GM19438 (cell line): ENCODE results near the gene RAPGEF2.

Experiments
- ATAC-seq: cut with Tn5 transposase; IDR thresholded peaks from one replicate; pipeline ENCODE4 v1.9.1; 2021; ENCODE audit warnings: low read depth; ENCODE audit not compliant: unreplicated experiment

The RAPGEF2 gene

DNA sequence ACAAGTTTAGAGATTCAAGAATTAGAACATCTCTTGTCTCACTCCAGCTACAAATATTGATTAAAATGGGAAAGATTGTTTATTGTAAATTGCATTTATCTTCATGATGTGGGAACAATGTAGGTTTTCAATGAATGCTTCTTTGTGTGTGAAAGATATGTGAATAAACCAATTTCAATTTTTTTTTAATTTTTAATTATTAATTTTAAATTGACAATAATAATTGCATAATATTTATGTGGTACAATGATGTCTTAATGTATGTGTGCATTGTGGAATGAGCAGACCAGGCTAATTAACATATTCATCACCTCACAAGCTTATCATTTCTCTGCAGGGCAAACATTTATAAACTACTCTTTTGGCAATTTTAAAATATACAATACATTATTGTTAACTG is 281.1 kb downstream of the RAPGEF2 start:
- ATAC-seq: no peak

GRCh38 chr4:159384632-159385031 is 281.8 kb downstream of the RAPGEF2 start:
- no peak for ATAC-seq

DNA sequence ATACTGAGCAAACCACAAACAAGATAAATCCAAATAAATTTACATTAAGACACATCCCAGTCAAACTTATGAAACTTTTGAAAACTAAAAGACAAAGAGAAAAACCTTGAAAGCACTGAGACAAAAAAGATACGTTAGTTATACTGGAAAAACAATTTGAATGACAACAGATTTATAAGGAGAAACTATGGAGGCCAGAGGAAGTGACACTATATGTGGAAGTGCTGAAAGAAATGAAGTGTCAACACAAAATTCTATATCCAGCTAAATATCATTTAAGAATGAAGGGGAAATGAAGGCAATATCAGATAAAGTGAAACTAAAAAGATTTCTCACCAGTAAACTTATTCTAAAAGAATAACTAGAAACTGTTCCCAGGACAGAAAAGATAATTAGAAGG is 283.7 kb downstream of the RAPGEF2 start:
- no peak for ATAC-seq

- ATAC-seq: no peak
Measured at GRCh38 chr4:159389756-159390155, 286.9 kb downstream of the RAPGEF2 start.

GRCh38 chr4:159390648-159391047 is 287.8 kb downstream of the RAPGEF2 start:
- no peak for ATAC-seq

DNA sequence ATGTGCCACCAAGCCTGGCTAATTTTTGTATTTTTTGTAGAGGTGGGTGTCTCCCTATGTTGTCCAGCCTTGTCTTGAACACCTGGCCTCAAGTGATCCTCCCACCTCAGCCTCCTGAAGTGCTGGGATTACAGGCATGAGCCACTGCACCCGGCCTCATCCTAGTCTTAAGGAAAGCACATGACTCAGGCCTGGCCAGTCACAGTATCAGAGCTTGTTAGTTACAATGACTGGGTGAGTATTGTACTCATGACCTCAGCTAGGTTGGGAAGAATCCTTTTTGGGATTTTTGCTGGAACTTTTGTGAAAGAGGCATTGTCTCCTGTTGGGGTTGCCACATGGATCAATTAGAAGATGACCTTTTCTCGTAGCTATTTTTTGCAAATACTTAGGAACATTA is 292.8 kb downstream of the RAPGEF2 start:
- no peak for ATAC-seq

DNA sequence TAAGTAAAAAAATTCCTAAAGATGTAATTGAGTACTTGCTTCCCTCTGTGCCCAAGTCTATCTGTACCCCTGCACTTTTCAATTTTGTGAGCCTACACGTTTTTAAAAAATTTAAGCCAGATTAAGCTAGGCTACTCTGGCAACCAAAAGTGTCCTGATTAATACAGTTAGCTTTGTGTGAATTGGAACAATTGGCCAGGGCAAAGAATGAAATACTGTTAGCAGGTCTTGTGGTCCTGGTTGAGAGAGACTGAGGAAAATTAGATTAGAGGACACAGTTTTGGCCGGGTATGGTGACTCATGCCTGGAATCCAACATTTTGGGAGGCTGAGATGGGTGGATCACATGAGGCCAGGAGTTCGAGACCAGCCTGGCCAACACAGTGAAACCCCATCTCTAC is 293.3 kb downstream of the RAPGEF2 start:
- no peak for ATAC-seq

DNA sequence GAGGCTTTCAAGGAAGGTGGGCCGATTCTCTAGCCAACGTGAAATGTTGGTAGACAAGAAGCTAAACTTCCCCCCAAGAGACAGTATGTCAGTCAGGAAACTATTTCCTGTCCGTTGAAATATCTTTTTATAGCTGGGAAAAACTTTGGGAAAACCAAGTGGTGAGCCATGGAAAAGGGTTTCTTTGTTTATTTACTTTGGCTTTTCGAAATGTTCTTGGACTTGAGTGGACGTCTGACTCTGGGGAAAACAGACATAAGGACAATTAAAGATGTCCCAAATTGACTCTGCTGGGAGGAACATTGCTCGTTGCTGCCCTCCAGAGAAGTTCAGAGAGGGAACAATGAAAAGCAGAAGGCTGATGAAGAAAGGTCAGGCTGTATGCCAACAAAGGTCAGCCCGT is 295.4 kb downstream of the RAPGEF2 start:
- no peak for ATAC-seq

GRCh38 chr4:159400558-159401225 is 297.8 kb downstream of the RAPGEF2 start:
- ATAC-seq: no peak

- no peak for ATAC-seq
Measured at GRCh38 chr4:159401226-159401712, 298.4 kb downstream of the RAPGEF2 start.

DNA sequence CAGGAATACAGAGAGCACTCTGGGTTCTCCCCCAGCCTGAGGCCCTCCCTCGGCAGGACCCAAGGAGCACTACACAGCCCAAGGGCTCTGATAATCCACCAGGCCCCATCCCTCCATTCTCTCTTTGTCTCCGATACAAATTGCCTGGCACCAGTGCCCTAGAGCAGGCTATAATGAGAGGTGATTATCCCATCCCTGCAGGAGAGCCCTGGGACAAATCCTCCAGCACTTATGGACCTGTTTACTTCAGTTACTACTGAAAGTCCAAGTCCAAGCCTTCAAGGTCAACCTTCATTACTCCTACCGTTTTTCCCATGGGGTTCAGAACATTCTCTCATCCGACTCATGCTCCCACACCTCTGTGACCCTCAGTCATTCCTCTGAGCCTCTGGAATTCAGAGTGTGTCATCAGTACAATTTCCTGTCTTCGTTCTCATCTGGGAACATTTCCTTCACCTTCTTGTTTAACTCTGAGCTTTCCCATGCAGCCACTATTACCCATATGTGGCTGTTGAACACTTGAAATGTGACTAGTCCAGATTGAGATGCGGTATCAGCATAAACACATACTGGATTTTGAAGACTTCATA is 299.0 kb downstream of the RAPGEF2 start:
- ATAC-seq: no peak
